A172 (cell line): Measurements from ENCODE around the gene TNFSF12. TPM values are rescaled to one million over a fixed set of nuclear protein-coding genes. Genes with fewer than 3 reads are reported as not detected.
A peak's percentile ranks its signal among the peaks of the same experiment; 100 is the strongest.
"Not testable (repeated sequence)": the region's sequence is repeated elsewhere in the genome, so short reads cannot be mapped to it uniquely, and the experiment has no call there.

Experiments
- DNase-seq: peaks from one replicate; pipeline ENCODE4 v3.0.0-alpha.2; 2015; ENCODE audit warnings: low spot score
- total RNA-seq: library from RNA; depleted of rRNA; stranded (reverse); fragments of >200 nt; shearing (Covaris generic); gene quantifications from 2 replicates; pipeline ENCODE4 v1.2.3, GENCODE V29; 2014; rRNA removed

The TNFSF12 gene
- total RNA-seq, 1 experiment from 2014 or later: 9.3 TPM

GRCh38 chr17:7587420-7588151, 38.7 kb downstream of the TNFSF12 start:
- peak; percentile 93 for DNase-seq

DNA sequence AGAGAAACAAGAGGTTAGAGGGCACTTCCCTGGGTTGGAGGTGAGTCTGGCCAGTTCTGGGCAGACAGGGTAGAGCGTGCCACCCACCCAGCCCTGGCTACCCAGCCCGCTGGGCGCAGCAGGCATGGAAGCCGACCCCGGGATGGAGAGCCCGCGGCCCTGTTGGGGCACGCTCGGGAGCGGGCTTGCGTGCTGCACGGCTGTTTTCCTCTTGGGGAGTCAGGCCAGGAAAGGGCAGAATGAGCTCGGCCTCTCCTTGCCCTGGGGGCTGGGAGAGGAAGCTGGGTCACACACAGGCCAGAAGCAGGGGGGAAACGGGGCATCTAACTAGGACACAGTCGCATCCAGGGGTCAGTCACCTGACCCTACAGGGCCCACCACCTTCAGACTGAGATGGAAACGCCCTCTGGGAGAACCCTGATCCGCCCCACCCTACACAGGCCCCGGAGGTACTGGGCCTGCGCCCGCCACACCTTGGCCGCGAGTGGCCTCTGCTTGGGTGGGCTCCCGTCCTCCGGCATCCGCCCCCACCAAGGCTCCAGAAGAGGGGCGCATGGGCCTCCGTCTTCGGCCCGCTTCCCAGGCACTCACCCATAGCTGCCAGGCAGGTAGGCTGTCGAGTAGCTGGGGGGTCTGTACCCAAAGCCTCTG, 39.8 kb downstream of the TNFSF12 start:
- DNase-seq: no peak

- DNase-seq: no peak
These were observed 40.5 kb downstream of the TNFSF12 start for GRCh38 chr17:7589204-7589868.

DNA sequence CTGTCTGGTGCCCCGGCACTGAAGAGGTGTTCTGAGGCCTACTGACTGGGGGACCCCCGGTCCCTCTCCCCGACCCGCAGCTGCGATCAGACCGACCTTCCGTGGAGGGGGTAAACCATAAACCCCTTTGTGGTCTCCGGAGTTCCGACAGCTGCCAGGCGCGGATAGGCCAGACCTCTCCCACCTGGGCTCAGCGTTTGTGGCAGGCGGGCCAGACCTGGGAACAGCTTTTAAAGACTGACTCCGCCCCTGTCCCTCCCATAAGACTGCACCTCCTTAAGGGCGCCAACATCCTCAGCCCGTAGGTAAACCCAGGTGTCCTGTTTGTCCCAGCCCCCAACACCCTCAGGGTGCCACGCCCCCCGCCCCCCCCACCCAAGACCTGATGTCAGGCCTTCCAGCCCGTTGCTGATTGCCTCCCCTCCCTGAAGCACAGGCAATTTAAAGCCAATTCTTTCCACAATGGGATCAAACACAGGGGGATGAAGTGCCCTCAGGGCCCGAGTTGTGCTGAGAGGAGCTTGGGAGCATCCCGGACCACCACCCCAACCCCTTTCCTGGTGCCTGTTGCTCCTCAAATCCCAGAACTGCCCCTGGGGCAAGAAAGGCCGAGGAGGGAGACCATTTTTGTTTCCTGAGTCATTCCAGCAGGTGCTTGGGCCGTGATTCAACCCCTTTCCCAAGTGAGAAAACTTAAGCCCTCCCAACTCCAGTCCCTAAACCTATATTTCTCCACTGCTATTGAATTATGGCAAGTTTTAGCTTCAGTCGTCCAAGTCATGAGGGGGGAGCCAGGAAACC, 41.2 kb downstream of the TNFSF12 start, which contains the start of gene SOX15:
Gene SOX15, minus strand, starts transcription at position 204 of the 801 bp plus-strand sequence. CDS start 418 bp downstream, outside the sequence.
- peak; percentile 73 for DNase-seq

- DNase-seq: peak; percentile 78
These were observed 41.9 kb downstream of the TNFSF12 start for GRCh38 chr17:7590743-7591142.

DNA sequence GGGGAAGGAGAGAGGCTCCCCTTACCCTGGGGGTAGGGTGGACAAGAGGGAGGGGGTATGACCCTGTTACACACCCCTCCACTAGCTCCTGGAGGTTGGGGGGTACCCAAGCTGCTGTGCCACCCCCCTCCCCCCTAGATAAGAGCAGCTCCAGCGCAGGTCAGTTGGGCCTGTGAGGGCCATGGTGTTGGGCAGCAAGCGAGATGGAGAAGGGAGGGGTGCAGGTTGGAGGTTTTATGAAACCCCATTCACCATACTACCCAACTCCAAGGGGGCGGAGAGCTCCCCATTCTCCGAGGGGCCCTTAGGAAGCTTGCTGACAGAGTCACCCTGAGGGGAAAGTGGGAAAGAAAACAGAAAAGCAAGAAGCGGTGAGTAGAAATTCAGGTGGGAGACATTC, 42.7 kb downstream of the TNFSF12 start:
- DNase-seq: no peak

GRCh38 chr17:7592422-7593021, 43.7 kb downstream of the TNFSF12 start:
- DNase-seq: no peak

GRCh38 chr17:7593296-7593695, 44.4 kb downstream of the TNFSF12 start:
- DNase-seq: no peak

- DNase-seq: not testable (repeated sequence)
These were observed 48.7 kb downstream of the TNFSF12 start for GRCh38 chr17:7597561-7597960.

- DNase-seq: no peak
These were observed 57.4 kb downstream of the TNFSF12 start for GRCh38 chr17:7606280-7606679.

Other genes with a start within 250 kb of the TNFSF12 start
- 844 and 911 TPM in 2 replicates for gene EIF5A, start 241.4 kb upstream of the TNFSF12 start, total RNA-seq
- 100 and 114 TPM in 2 replicates for gene GPS2, start 233.7 kb upstream of the TNFSF12 start, total RNA-seq
- 9.8 and 12.2 TPM in 2 replicates for gene NEURL4, start 219.7 kb upstream of the TNFSF12 start, total RNA-seq
- 0.90 and 4.1 TPM in 2 replicates for gene ACAP1, start 212.5 kb upstream of the TNFSF12 start, total RNA-seq
- gene KCTD11, start 196.9 kb upstream of the TNFSF12 start, total RNA-seq: 13.9 and 19.5 TPM in 2 replicates
- gene TMEM95, start 193.9 kb upstream of the TNFSF12 start, total RNA-seq: not detected in 2 replicates
- 0.07 TPM in 1 of 2 replicates, not detected in the other for gene TNK1, start 168.0 kb upstream of the TNFSF12 start, total RNA-seq
- 73.2 and 74.7 TPM in 2 replicates for gene PLSCR3, start 154.5 kb upstream of the TNFSF12 start, total RNA-seq
- 71.7 and 80.4 TPM in 2 replicates for gene TMEM256, start 145.0 kb upstream of the TNFSF12 start, total RNA-seq
- 11.3 and 12.3 TPM in 2 replicates for gene NLGN2, start 141.2 kb upstream of the TNFSF12 start, total RNA-seq
- not detected in 2 replicates for gene SPEM1, start 128.7 kb upstream of the TNFSF12 start, total RNA-seq
- gene SPEM2, start 123.4 kb upstream of the TNFSF12 start, total RNA-seq: not detected in 2 replicates
- not detected in 2 replicates for gene SPEM3, start 120.2 kb upstream of the TNFSF12 start, total RNA-seq
- gene TMEM102, start 113.6 kb upstream of the TNFSF12 start, total RNA-seq: 2.5 and 7.4 TPM in 2 replicates
- gene FGF11, start 109.5 kb upstream of the TNFSF12 start, total RNA-seq: 0.89 TPM in 1 of 2 replicates, not detected in the other
- gene CHRNB1, start 104.0 kb upstream of the TNFSF12 start, total RNA-seq: 14.1 and 20.2 TPM in 2 replicates
- gene ZBTB4, start 69.4 kb upstream of the TNFSF12 start, total RNA-seq: 24.8 and 28.4 TPM in 2 replicates
- gene SLC35G6, start 67.6 kb upstream of the TNFSF12 start, total RNA-seq: not detected in 2 replicates
- gene POLR2A, start 64.7 kb upstream of the TNFSF12 start, total RNA-seq: 17.8 and 23.4 TPM in 2 replicates
- gene TNFSF13, start 9.7 kb downstream of the TNFSF12 start, total RNA-seq: 3.7 and 4.1 TPM in 2 replicates
- gene SENP3, start 12.9 kb downstream of the TNFSF12 start, total RNA-seq: 162 and 170 TPM in 2 replicates
- gene CD68, start 30.6 kb downstream of the TNFSF12 start, total RNA-seq: 11.5 and 15.6 TPM in 2 replicates
- 246 and 350 TPM in 2 replicates for gene MPDU1, start 34.8 kb downstream of the TNFSF12 start, total RNA-seq
- 2.0 and 7.2 TPM in 2 replicates for gene SOX15, start 41.0 kb downstream of the TNFSF12 start, total RNA-seq
- 61.1 and 76.5 TPM in 2 replicates for gene FXR2, start 65.8 kb downstream of the TNFSF12 start, total RNA-seq
- 64.0 and 77.4 TPM in 2 replicates for gene SAT2, start 78.8 kb downstream of the TNFSF12 start, total RNA-seq
- gene SHBG, start 81.1 kb downstream of the TNFSF12 start, total RNA-seq: 2.8 TPM in 1 of 2 replicates, not detected in the other
- not detected in 2 replicates for gene ATP1B2, start 101.9 kb downstream of the TNFSF12 start, total RNA-seq
- gene TP53, start 138.4 kb downstream of the TNFSF12 start, total RNA-seq: 99.3 and 107 TPM in 2 replicates
- gene WRAP53, start 139.4 kb downstream of the TNFSF12 start, total RNA-seq: 26.0 and 27.4 TPM in 2 replicates
- gene EFNB3, start 156.1 kb downstream of the TNFSF12 start, total RNA-seq: 7.6 and 11.3 TPM in 2 replicates
- 0.17 TPM in 2 replicates for gene DNAH2, start 168.7 kb downstream of the TNFSF12 start, total RNA-seq